Calu3 (cell line): ENCODE measurements around the gene FRMD7. TPM values are rescaled to one million over a fixed set of nuclear protein-coding genes. Genes with fewer than 3 reads are reported as not detected.
"Not testable (repeated sequence)": the region's sequence is repeated elsewhere in the genome, so short reads cannot be mapped to it uniquely, and the experiment has no call there.

Experiments used
- BruUV-seq: library from RNA; stranded (reverse); fragments of 400-500 nt; replicated peaks from 2 replicates; lab custom pipeline; 2021; lab: Mats Ljungman, UMichigan
- CTCF ChIA-PET: fragments of 300-600 bp; sonication (Branson Sonifier 250); formaldehyde crosslinking; loops from one replicate; lab custom pipeline; 2022; ENCODE audit warnings: antibody characterized with exemption; lab: Charles Lee
- DNase-seq: peaks from one replicate; pipeline ENCODE4 v3.0.0; 2022
- H3K27ac Mint-ChIP-seq: one replicate; pipeline ENCODE4 v1.8.0; 2022; ENCODE audit warnings: mixed read lengths; ENCODE audit not compliant: unreplicated experiment
- H3K27me3 Mint-ChIP-seq: one replicate; pipeline ENCODE4 v1.8.0; 2022; ENCODE audit warnings: mixed read lengths; ENCODE audit not compliant: unreplicated experiment
- H3K36me3 Mint-ChIP-seq: one replicate; pipeline ENCODE4 v1.8.0; 2022; ENCODE audit warnings: mild to moderate bottlenecking, moderate library complexity, mixed read lengths; ENCODE audit not compliant: insufficient read depth, unreplicated experiment
- H3K4me1 Mint-ChIP-seq: one replicate; pipeline ENCODE4 v1.8.0; 2022; ENCODE audit warnings: mild to moderate bottlenecking, low read depth, mixed read lengths; ENCODE audit not compliant: unreplicated experiment
- H3K4me3 Mint-ChIP-seq: one replicate; pipeline ENCODE4 v1.8.0; 2022; ENCODE audit warnings: mild to moderate bottlenecking, low read depth, moderate library complexity, mixed read lengths; ENCODE audit not compliant: unreplicated experiment
- H3K9me3 Mint-ChIP-seq: one replicate; pipeline ENCODE4 v1.8.0; 2022; ENCODE audit warnings: low read depth, mixed read lengths; ENCODE audit not compliant: unreplicated experiment
- CTCF ChIP-seq: fragments of 200-600 bp; IDR thresholded peaks from one replicate; pipeline ENCODE4 v1.8.0; 2022; ENCODE audit warnings: antibody characterized with exemption; ENCODE audit not compliant: unreplicated experiment
- intact Hi-C: fragments of 100-400 bp; cut with micrococcal nuclease; formaldehyde crosslinking; loops from one replicate; pipeline ENCODE4 v1.10.0; 2022; ENCODE audit not compliant: unreplicated experiment
- total RNA-seq: library from RNA; stranded (reverse); gene quantifications from 2 replicates; pipeline ENCODE4 v1.2.3, GENCODE V29; 2022

Gene FRMD7
- total RNA-seq, 1 experiment from 2014 or later: not detected

GRCh38 chrX:132114607-132115006, 13.2 kb downstream of the FRMD7 start:
- no peak for DNase-seq
- Mint-ChIP-seq H3K4me1 (peaks cover 35% of the 10 kb centered on the region), H3K27me3 (no peaks in the 10 kb centered on the region), H3K9me3 (no peaks in the 10 kb centered on the region), H3K27ac (no peak overlapping the region), H3K36me3 (no peaks in the 10 kb centered on the region), H3K4me3 (no peak overlapping the region)
- TF ChIP-seq CTCF: no peak
- intact Hi-C loops: no loop called here
- no TSS peak for BruUV-seq
- CTCF ChIA-PET: no interaction called here

- H3K36me3 Mint-ChIP-seq: no peaks in the 10 kb centered on the region
- H3K27me3 Mint-ChIP-seq: no peaks in the 10 kb centered on the region
- no TSS peak for BruUV-seq
- H3K27ac Mint-ChIP-seq: no peak overlapping the region
- intact Hi-C loops: no loop called here
- no peaks in the 10 kb centered on the region for H3K4me1 Mint-ChIP-seq
- no peaks in the 10 kb centered on the region for H3K9me3 Mint-ChIP-seq
- no peak overlapping the region for H3K4me3 Mint-ChIP-seq
- CTCF ChIA-PET: interaction anchor here (0.6 kb wide), 1 partner anchor 15 kb away, joined by 3 read pairs; no protein-coding TSS in a partner anchor
- no peak for DNase-seq
- TF ChIP-seq CTCF: no peak
Observed at GRCh38 chrX:132107291-132107690, 20.5 kb downstream of the FRMD7 start.

- no peaks in the 10 kb centered on the region for H3K9me3 Mint-ChIP-seq
- no peak overlapping the region for H3K27ac Mint-ChIP-seq
- CTCF ChIA-PET: interaction anchor here (0.8 kb wide), 1 partner anchor 9 kb away, joined by 3 read pairs; no protein-coding TSS in a partner anchor
- H3K36me3 Mint-ChIP-seq: no peaks in the 10 kb centered on the region
- H3K4me1 Mint-ChIP-seq: no peaks in the 10 kb centered on the region
- no peak for TF ChIP-seq CTCF
- H3K27me3 Mint-ChIP-seq: peaks cover 14% of the 10 kb centered on the region
- intact Hi-C loops: no loop called here
- BruUV-seq: no TSS peak
- no peak for DNase-seq
- H3K4me3 Mint-ChIP-seq: no peak overlapping the region
Observed at GRCh38 chrX:132101799-132102198, 26.0 kb downstream of the FRMD7 start.

- Mint-ChIP-seq H3K4me1 (no peaks in the 10 kb centered on the region), H3K36me3 (no peaks in the 10 kb centered on the region), H3K9me3 (no peaks in the 10 kb centered on the region), H3K27ac (no peak overlapping the region), H3K4me3 (no peak overlapping the region), H3K27me3 (peaks cover 14% of the 10 kb centered on the region)
- no peak for TF ChIP-seq CTCF
- BruUV-seq: no TSS peak
- DNase-seq: no peak
- CTCF ChIA-PET: no interaction called here
- intact Hi-C loops: no loop called here
Observed at GRCh38 chrX:132101206-132101605, 26.6 kb downstream of the FRMD7 start.

GRCh38 chrX:132098704-132099103, 29.1 kb downstream of the FRMD7 start:
- H3K36me3 Mint-ChIP-seq, H3K9me3 Mint-ChIP-seq, BruUV-seq, CTCF ChIA-PET, H3K4me3 Mint-ChIP-seq, DNase-seq, H3K27ac Mint-ChIP-seq, H3K4me1 Mint-ChIP-seq, intact Hi-C loops: not testable (repeated sequence)
- peaks cover 14% of the 10 kb centered on the region for H3K27me3 Mint-ChIP-seq
